Osteoblast (primary cell): Measurements from ENCODE around the gene TAP1. TPM values are rescaled to one million over a fixed set of nuclear protein-coding genes. Genes with fewer than 3 reads are reported as not detected.

Source experiments
- DNase-seq: peaks from one replicate; pipeline ENCODE4 v3.0.0; 2011; ENCODE audit warnings: low spot score, mixed read lengths; ENCODE audit not compliant: insufficient read length; ENCODE audit errors: missing footprints
- H2AFZ ChIP-seq: 2 replicates; pipeline ENCODE4 v1.6.0; 2011; ENCODE audit warnings: mild to moderate bottlenecking, low read length
- H3K27ac ChIP-seq: 2 replicates; pipeline ENCODE4 v1.5.1; 2011; ENCODE audit warnings: mild to moderate bottlenecking, low read depth, low read length, moderate library complexity
- H3K27me3 ChIP-seq: 2 replicates; pipeline ENCODE4 v1.6.0; 2012; ENCODE audit warnings: mild to moderate bottlenecking, control low read depth, inconsistent platforms, low read length, moderate library complexity; ENCODE audit not compliant: insufficient read depth
- H3K36me3 ChIP-seq: 2 replicates; pipeline ENCODE4 v1.5.1; 2011; ENCODE audit warnings: mild to moderate bottlenecking, low read length, control low read depth, moderate library complexity; ENCODE audit not compliant: insufficient read depth
- H3K4me1 ChIP-seq: 2 replicates; pipeline ENCODE4 v1.5.1; 2011; ENCODE audit warnings: mild to moderate bottlenecking, low read length, control low read depth, moderate library complexity; ENCODE audit not compliant: insufficient read depth
- H3K4me2 ChIP-seq: 2 replicates; pipeline ENCODE4 v1.6.0; 2011; ENCODE audit warnings: mild to moderate bottlenecking, low read length; ENCODE audit not compliant: insufficient read depth
- H3K4me3 ChIP-seq: fragments of 200-600 bp; sonication (generic); 3 replicates; pipeline ENCODE4 v1.5.1; 2012; ENCODE audit warnings: mild to moderate bottlenecking, low read length, inconsistent platforms; ENCODE audit not compliant: insufficient read depth
- H3K79me2 ChIP-seq: 2 replicates; pipeline ENCODE4 v1.6.0; 2012; ENCODE audit warnings: mild to moderate bottlenecking, low read length, control low read depth, inconsistent platforms; ENCODE audit not compliant: insufficient read depth
- H3K9me3 ChIP-seq: 2 replicates; pipeline ENCODE4 v1.5.1; 2011; ENCODE audit warnings: low read depth, low read length, control low read depth
- H4K20me1 ChIP-seq: 2 replicates; pipeline ENCODE4 v1.6.0; 2012; ENCODE audit warnings: mild to moderate bottlenecking, low read length, control low read depth; ENCODE audit not compliant: insufficient read depth
- total RNA-seq: library from RNA; depleted of rRNA; stranded (reverse); fragments of >200 nt; gene quantifications from 2 replicates; pipeline ENCODE4 v1.2.3, GENCODE V29; 2012
- TF ChIP-seq, protein P1 (sequence below): IDR thresholded peaks from 2 replicates; pipeline ENCODE4 v1.5.1; 2011; ENCODE audit warnings: mild to moderate bottlenecking, low read depth, low read length, moderate library complexity; ENCODE audit errors: extremely low read depth

TAP1 gene
- total RNA-seq, 1 donor, result 42.3 TPM

DNA sequence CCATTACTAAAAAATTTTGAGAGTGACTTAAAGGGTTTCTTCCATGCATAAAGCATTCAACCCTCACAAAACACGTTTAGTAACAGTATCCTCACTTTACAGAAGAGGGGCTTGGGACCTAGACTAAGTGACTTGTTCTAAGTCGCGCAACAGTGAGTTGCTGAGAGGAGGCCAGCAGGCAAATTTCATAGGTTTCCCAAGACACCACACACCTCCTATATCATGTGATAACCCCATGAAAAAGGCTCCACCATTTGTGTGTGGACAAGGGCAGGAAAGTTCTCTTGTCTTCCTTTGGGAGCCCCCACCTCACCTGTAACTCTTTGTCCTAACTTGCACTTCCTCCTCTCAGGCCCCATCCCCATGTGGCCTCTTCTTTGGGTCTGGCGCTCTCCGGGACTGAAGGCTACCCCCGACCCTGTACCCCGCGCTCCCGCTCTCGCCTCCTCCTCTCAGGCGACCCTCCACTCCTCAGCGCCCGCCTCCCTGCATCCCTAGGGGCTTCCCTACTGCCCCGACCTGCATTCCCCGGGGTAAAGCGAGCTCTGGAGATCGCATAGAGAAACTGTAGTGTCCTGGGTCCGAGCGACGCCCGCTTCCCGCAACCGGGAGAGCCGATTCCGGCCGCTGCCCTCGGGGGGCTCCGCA is 10.0 kb downstream of the TAP1 start:
- Histone ChIP-seq H2AFZ (peak overlapping the region; percentile 95), H3K27ac (peak overlapping the region; percentile 98), H3K27me3 (no peaks in the 10 kb centered on the region), H3K4me2 (peak overlapping the region; percentile 94), H3K4me3 (peak overlapping the region; percentile 93), H3K4me1 (peaks cover 12% of the 10 kb centered on the region), H4K20me1 (no peaks in the 10 kb centered on the region), H3K79me2 (peaks cover 23% of the 10 kb centered on the region), H3K9me3 (no peaks in the 10 kb centered on the region), H3K36me3 (peaks cover 50% of the 10 kb centered on the region)
- TF ChIP-seq, protein P1, sequence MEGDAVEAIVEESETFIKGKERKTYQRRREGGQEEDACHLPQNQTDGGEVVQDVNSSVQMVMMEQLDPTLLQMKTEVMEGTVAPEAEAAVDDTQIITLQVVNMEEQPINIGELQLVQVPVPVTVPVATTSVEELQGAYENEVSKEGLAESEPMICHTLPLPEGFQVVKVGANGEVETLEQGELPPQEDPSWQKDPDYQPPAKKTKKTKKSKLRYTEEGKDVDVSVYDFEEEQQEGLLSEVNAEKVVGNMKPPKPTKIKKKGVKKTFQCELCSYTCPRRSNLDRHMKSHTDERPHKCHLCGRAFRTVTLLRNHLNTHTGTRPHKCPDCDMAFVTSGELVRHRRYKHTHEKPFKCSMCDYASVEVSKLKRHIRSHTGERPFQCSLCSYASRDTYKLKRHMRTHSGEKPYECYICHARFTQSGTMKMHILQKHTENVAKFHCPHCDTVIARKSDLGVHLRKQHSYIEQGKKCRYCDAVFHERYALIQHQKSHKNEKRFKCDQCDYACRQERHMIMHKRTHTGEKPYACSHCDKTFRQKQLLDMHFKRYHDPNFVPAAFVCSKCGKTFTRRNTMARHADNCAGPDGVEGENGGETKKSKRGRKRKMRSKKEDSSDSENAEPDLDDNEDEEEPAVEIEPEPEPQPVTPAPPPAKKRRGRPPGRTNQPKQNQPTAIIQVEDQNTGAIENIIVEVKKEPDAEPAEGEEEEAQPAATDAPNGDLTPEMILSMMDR, result no peak
- DNase-seq, result no peak

DNA sequence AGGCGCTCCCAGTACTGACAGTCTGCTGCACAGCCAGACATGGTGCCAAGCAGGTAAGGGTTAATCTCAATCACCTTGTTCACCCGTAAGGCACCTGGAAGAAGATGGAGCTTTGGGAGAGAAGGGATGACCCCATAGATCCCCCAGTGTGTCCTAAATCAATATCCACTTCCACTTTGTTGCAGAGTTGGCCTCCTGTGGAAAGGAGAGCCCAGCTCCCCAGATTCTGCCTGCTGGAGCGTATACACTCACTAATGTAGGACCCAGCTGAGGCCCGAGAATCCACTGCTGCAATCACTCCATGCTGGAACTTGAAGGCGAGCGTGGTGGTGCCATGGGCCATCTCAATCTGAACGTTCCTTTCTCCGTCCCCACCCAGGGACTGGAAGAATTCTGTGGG is 10.8 kb downstream of the TAP1 start:
- Histone ChIP-seq H3K27ac (no peak overlapping the region), H3K9me3 (no peaks in the 10 kb centered on the region), H2AFZ (no peak overlapping the region), H3K4me1 (peaks cover 15% of the 10 kb centered on the region), H3K36me3 (peaks cover 42% of the 10 kb centered on the region), H3K27me3 (no peaks in the 10 kb centered on the region), H3K4me3 (peak overlapping the region; percentile 93), H3K79me2 (peaks cover 27% of the 10 kb centered on the region), H3K4me2 (peak overlapping the region; percentile 94), H4K20me1 (no peaks in the 10 kb centered on the region)
- DNase-seq, result no peak
- TF ChIP-seq, protein P1, result no peak

DNA sequence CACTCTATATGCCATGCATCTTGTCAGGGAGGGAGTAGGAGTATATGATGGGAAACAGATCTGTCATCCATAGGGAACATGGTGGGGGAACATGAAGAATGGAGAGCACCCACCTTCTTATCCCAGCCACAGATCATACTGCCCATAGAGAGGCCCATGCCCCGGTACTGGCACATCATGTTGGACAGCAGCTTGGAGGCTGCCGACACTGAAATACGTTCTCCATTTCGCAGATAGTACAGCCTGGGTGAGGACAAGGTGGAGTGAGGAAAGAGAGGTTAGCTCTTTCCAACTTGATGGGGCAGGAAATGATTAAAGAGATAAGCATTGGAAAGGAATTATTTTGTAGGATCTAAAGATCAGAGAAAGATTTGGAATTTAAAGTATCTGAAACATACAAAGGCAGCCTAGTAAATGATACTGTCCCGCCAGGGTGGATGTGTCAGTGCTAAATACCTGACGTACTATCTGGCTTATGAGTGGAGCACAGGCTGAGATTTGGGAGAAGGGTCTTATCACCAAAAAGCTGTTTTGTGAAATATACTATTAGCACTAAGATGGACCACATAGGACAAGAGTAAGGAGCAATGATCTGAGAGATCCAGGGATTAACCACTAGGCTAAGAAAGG is 11.4 kb downstream of the TAP1 start:
- H3K4me3 ChIP-seq, result no peak overlapping the region
- H3K9me3 ChIP-seq, result no peaks in the 10 kb centered on the region
- H3K79me2 ChIP-seq, result peaks cover 28% of the 10 kb centered on the region
- no peaks in the 10 kb centered on the region for H4K20me1 ChIP-seq
- DNase-seq, result no peak
- no peaks in the 10 kb centered on the region for H3K27me3 ChIP-seq
- H3K36me3 ChIP-seq, result peaks cover 36% of the 10 kb centered on the region
- peaks cover 21% of the 10 kb centered on the region for H3K4me1 ChIP-seq
- TF ChIP-seq, protein P1, result no peak
- no peak overlapping the region for H2AFZ ChIP-seq
- no peak overlapping the region for H3K27ac ChIP-seq
- peak overlapping the region; percentile 94 for H3K4me2 ChIP-seq

DNA sequence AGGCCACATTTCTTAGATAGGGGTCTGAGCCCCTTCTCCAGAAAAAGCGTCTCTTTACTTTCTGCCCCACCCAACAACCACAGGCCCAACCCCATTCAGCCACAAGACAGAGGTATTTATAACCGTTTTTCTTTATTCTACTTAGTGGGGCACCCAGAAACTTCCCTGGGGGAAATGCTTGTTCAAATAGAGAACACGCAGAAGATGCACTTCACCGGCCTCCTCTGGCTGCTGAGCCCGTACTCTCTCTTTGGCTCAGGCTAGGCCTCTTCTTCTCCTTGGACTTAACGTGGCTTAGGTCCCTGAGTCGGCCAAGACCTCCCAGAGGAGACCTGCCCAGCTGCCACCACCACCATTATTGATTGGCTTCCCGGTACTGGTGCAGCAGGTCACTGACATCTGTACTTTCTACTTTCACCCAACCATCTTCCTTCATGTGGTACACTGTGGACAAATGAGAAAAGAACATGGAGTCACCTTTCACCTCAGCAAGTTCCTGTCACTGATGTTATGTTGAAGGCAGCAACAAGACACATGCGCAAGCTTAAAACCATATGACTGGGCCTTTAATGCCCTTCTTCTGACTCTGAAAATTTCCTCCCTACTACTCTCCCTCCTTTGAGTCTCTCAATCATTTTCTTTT is 12.8 kb downstream of the TAP1 start:
- TF ChIP-seq, protein P1, result no peak
- Histone ChIP-seq H3K36me3 (peaks cover 23% of the 10 kb centered on the region), H3K27ac (no peak overlapping the region), H2AFZ (no peak overlapping the region), H3K27me3 (no peaks in the 10 kb centered on the region), H4K20me1 (no peaks in the 10 kb centered on the region), H3K9me3 (no peaks in the 10 kb centered on the region), H3K79me2 (peaks cover 28% of the 10 kb centered on the region), H3K4me1 (peaks cover 21% of the 10 kb centered on the region), H3K4me3 (no peak overlapping the region), H3K4me2 (no peak overlapping the region)
- no peak for DNase-seq
